Measurements from ENCODE around the gene PIGS.

PIGS gene

GRCh38 chr17:28505986-28506665, 65.2 kb downstream of the PIGS start, which contains the start of gene FOXN1:
FOXN1 (plus strand) TSS chr17:28506348; CDS start chr17:28523970, 17,622 bp downstream.
- DNase-seq: no peak

GRCh38 chr17:28503420-28503819, 67.9 kb downstream of the PIGS start:
- DNase-seq: no peak

Measured in NCI-H1417 treated with DMSO at 0.1 percent for 48 hours (cell line).